Measurements from ENCODE around the gene FBXO21. TPM values are rescaled to one million over a fixed set of nuclear protein-coding genes. Genes with fewer than 3 reads are reported as not detected.

FBXO21 gene
- total and polyA plus RNA-seq, 2 donors (not counting 1 experiment from before 2014, with no cell fraction given): 31.3 to 81.3 TPM

DNA sequence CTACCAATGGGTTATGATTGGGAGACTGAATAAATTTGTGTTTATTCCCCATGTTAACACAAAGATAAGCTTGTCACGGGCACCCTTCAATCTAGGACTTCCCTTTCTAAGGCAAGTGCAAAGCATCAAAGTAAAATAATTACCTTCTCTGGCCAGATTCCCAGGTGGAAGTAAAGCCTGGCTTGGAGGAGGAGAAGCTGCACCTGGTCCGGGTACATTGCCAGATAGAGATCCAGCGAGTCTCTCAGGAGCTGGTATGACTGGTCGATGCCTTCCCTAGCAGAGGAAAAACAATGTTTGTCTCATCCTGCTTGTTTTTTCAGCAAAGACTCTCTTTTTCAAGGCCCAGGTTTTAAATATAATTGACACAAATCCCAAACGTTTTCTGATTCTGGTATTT is 24.9 kb downstream of the FBXO21 start:
- Histone ChIP-seq H3K4me1 (ENCODE audit: control insufficient read depth, extremely low read depth, insufficient read depth, low read length) (no peaks in the 10 kb centered on the region), H3K27ac (ENCODE audit: insufficient read depth, low read length) (no peak overlapping the region), H3K79me2 (ENCODE audit: control insufficient read depth, insufficient read depth, low read length) (no peaks in the 10 kb centered on the region), H2AFZ (ENCODE audit: low read length) (no peak overlapping the region), H3K36me3 (ENCODE audit: control insufficient read depth, insufficient read depth, low read length) (peaks cover 19% of the 10 kb centered on the region), H3K9me3 (ENCODE audit: control insufficient read depth, insufficient read depth, low read depth, low read length) (no peaks in the 10 kb centered on the region), H3K4me3 (replicated peaks in 1 of 4; ENCODE audit: control extremely low read depth in 1 of 4, insufficient read depth in 1 of 4, low read depth in 3 of 4, low read length in 4 of 4) (no peak overlapping the region), H3K9ac (ENCODE audit: insufficient read depth, low read length) (no peak overlapping the region), H3K4me2 (ENCODE audit: extremely low read depth, insufficient read depth, low read length) (no peak overlapping the region), H4K20me1 (ENCODE audit: control insufficient read depth, extremely low read depth, insufficient read depth, low read length) (no peaks in the 10 kb centered on the region), H3K27me3 (ENCODE audit: control insufficient read depth, insufficient read depth, low read length) (no peaks in the 10 kb centered on the region)
- DNase-seq (ENCODE audit: low read depth in 2 of 2): no peak
- no peak for TF ChIP-seq EZH2 (IDR thresholded peaks at IDR 0.05; ENCODE audit: low read length, missing control alignments)
- TF ChIP-seq, protein P1, sequence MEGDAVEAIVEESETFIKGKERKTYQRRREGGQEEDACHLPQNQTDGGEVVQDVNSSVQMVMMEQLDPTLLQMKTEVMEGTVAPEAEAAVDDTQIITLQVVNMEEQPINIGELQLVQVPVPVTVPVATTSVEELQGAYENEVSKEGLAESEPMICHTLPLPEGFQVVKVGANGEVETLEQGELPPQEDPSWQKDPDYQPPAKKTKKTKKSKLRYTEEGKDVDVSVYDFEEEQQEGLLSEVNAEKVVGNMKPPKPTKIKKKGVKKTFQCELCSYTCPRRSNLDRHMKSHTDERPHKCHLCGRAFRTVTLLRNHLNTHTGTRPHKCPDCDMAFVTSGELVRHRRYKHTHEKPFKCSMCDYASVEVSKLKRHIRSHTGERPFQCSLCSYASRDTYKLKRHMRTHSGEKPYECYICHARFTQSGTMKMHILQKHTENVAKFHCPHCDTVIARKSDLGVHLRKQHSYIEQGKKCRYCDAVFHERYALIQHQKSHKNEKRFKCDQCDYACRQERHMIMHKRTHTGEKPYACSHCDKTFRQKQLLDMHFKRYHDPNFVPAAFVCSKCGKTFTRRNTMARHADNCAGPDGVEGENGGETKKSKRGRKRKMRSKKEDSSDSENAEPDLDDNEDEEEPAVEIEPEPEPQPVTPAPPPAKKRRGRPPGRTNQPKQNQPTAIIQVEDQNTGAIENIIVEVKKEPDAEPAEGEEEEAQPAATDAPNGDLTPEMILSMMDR (conservative IDR thresholded peaks at IDR 0.05 in 1 of 2, IDR thresholded peaks at IDR 0.05 in 1 of 2; ENCODE audit: low read depth in 1 of 2, low read length in 2 of 2): no peak

DNA sequence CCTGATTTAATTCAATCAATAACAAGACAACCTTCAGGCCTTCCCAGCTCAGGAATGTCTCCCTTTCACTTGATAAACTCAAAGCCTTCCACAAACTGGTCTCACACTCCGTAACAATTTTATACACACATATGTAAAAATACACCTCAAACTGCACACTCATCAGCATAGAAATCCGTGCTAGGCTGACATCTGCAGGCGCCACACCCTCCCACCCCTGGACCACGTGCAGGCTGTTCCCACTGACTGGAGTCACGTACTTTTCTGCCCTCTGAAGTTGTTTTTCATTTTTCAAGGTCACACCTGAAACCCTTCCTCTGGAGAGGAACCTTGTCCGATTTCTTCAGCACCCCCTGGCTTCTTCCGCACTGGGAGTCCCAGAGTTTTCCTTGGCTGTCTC is 27.6 kb downstream of the FBXO21 start:
- H4K20me1 ChIP-seq (ENCODE audit: control insufficient read depth, extremely low read depth, insufficient read depth, low read length): no peaks in the 10 kb centered on the region
- H3K9me3 ChIP-seq (ENCODE audit: control insufficient read depth, insufficient read depth, low read depth, low read length): no peaks in the 10 kb centered on the region
- H3K4me2 ChIP-seq (ENCODE audit: extremely low read depth, insufficient read depth, low read length): no peak overlapping the region
- TF ChIP-seq EZH2 (IDR thresholded peaks at IDR 0.05; ENCODE audit: low read length, missing control alignments): no peak
- no peak overlapping the region for H2AFZ ChIP-seq (ENCODE audit: low read length)
- H3K36me3 ChIP-seq (ENCODE audit: control insufficient read depth, insufficient read depth, low read length): peaks cover 18% of the 10 kb centered on the region
- no peaks in the 10 kb centered on the region for H3K4me1 ChIP-seq (ENCODE audit: control insufficient read depth, extremely low read depth, insufficient read depth, low read length)
- H3K79me2 ChIP-seq (ENCODE audit: control insufficient read depth, insufficient read depth, low read length): no peaks in the 10 kb centered on the region
- H3K27me3 ChIP-seq (ENCODE audit: control insufficient read depth, insufficient read depth, low read length): no peaks in the 10 kb centered on the region
- no peak overlapping the region for H3K27ac ChIP-seq (ENCODE audit: insufficient read depth, low read length)
- no peak for DNase-seq (ENCODE audit: low read depth in 2 of 2)
- H3K9ac ChIP-seq (ENCODE audit: insufficient read depth, low read length): no peak overlapping the region
- no peak overlapping the region for H3K4me3 ChIP-seq (replicated peaks in 1 of 4; ENCODE audit: control extremely low read depth in 1 of 4, insufficient read depth in 1 of 4, low read depth in 3 of 4, low read length in 4 of 4)

DNA sequence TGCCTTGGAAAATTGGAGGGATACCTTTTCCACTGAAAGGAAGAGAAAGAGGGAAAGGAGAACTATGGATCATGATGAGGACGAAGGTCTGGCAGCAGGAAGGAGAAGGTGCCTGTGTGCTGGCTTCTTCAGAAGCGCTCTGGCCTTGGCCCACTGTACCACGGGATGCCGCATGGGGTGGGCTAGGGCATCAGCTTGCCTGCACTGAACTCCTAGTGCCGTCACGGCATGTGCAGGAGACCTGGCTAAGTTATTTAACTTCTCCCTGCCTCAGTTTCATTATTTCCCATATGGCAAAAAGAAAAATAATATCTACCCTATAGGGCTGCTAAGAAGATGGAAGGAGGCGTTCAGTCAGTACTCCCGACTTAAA is 28.1 kb downstream of the FBXO21 start:
- H3K9ac ChIP-seq (ENCODE audit: insufficient read depth, low read length): no peak overlapping the region
- DNase-seq (ENCODE audit: low read depth in 2 of 2): no peak
- no peak for TF ChIP-seq EZH2 (IDR thresholded peaks at IDR 0.05; ENCODE audit: low read length, missing control alignments)
- TF ChIP-seq, protein P1 (conservative IDR thresholded peaks at IDR 0.05 in 1 of 2, IDR thresholded peaks at IDR 0.05 in 1 of 2; ENCODE audit: low read depth in 1 of 2, low read length in 2 of 2): no peak
- H2AFZ ChIP-seq (ENCODE audit: low read length): no peak overlapping the region
- H3K9me3 ChIP-seq (ENCODE audit: control insufficient read depth, insufficient read depth, low read depth, low read length): no peaks in the 10 kb centered on the region
- no peak overlapping the region for H3K27ac ChIP-seq (ENCODE audit: insufficient read depth, low read length)
- H3K4me2 ChIP-seq (ENCODE audit: extremely low read depth, insufficient read depth, low read length): no peak overlapping the region
- no peaks in the 10 kb centered on the region for H3K4me1 ChIP-seq (ENCODE audit: control insufficient read depth, extremely low read depth, insufficient read depth, low read length)
- no peaks in the 10 kb centered on the region for H3K27me3 ChIP-seq (ENCODE audit: control insufficient read depth, insufficient read depth, low read length)
- no peaks in the 10 kb centered on the region for H3K79me2 ChIP-seq (ENCODE audit: control insufficient read depth, insufficient read depth, low read length)
- no peak overlapping the region for H3K4me3 ChIP-seq (replicated peaks in 1 of 4; ENCODE audit: control extremely low read depth in 1 of 4, insufficient read depth in 1 of 4, low read depth in 3 of 4, low read length in 4 of 4)
- peaks cover 15% of the 10 kb centered on the region for H3K36me3 ChIP-seq (ENCODE audit: control insufficient read depth, insufficient read depth, low read length)
- H4K20me1 ChIP-seq (ENCODE audit: control insufficient read depth, extremely low read depth, insufficient read depth, low read length): no peaks in the 10 kb centered on the region
